Activated T-cell treated with anti-CD3 and anti-CD28 coated beads, Interleukin-2, amount 50 U/mL, for 1 hour (primary cell): ENCODE data around the gene MAML3.

Source experiments
- DNase-seq: peaks from one replicate; pipeline ENCODE4 v3.0.0-alpha.2; 2020

The MAML3 gene

GRCh38 chr4:140153419-140153717, 616 bp downstream of the MAML3 start:
- no peak for DNase-seq

- DNase-seq, result peak; percentile 71
These were observed 1.1 kb downstream of the MAML3 start for GRCh38 chr4:140152751-140153418.

GRCh38 chr4:140152013-140152703, 1.8 kb downstream of the MAML3 start:
- DNase-seq, result peak; percentile 87

- no peak for DNase-seq
These were observed 2.3 kb downstream of the MAML3 start for GRCh38 chr4:140151699-140152012.

- peak; percentile 79 for DNase-seq
These were observed 2.9 kb downstream of the MAML3 start for GRCh38 chr4:140150886-140151698.

- DNase-seq, result no peak
These were observed 3.4 kb downstream of the MAML3 start for GRCh38 chr4:140150636-140150885.

GRCh38 chr4:140149846-140150635, 3.9 kb downstream of the MAML3 start:
- DNase-seq, result peak; percentile 78

- no peak for DNase-seq
These were observed 9.9 kb downstream of the MAML3 start for GRCh38 chr4:140144050-140144449.

GRCh38 chr4:140141210-140141835, 12.7 kb downstream of the MAML3 start:
- DNase-seq, result no peak

GRCh38 chr4:140140566-140140965, 13.4 kb downstream of the MAML3 start:
- no peak for DNase-seq

- no peak for DNase-seq
These were observed 15.6 kb downstream of the MAML3 start for GRCh38 chr4:140138428-140138827.

GRCh38 chr4:140137671-140138070, 16.3 kb downstream of the MAML3 start:
- DNase-seq, result no peak

- DNase-seq, result no peak
These were observed 17.5 kb downstream of the MAML3 start for GRCh38 chr4:140136509-140136908.

- DNase-seq, result no peak
These were observed 18.4 kb downstream of the MAML3 start for GRCh38 chr4:140135529-140136088.

- DNase-seq, result no peak
These were observed 19.1 kb downstream of the MAML3 start for GRCh38 chr4:140134746-140135425.

GRCh38 chr4:140133576-140133975, 20.4 kb downstream of the MAML3 start:
- no peak for DNase-seq

GRCh38 chr4:140131675-140132229, 22.2 kb downstream of the MAML3 start:
- DNase-seq, result no peak

- no peak for DNase-seq
These were observed 23.3 kb downstream of the MAML3 start for GRCh38 chr4:140130677-140131076.

- DNase-seq, result no peak
These were observed 26.6 kb downstream of the MAML3 start for GRCh38 chr4:140127422-140127821.

- DNase-seq, result no peak
These were observed 27.7 kb downstream of the MAML3 start for GRCh38 chr4:140126261-140126660.

GRCh38 chr4:140125374-140125773, 28.6 kb downstream of the MAML3 start:
- no peak for DNase-seq
